ENCODE data around the gene UBA1. TPM values are rescaled to one million over a fixed set of nuclear protein-coding genes. Genes with fewer than 3 reads are reported as not detected.

UBA1 gene
- total RNA-seq, 1 donor from 2014 or later = 161 TPM

GRCh38 chrX:47172549-47172948 lies 21.1 kb upstream of the UBA1 start:
- ATAC-seq (no peak), DNase-seq (peak; percentile 12)
- TF ChIP-seq CTCF (IDR thresholded peaks at IDR 0.05) = no peak
- intact Hi-C loops (cut with DNase I) = no loop called here
- Histone ChIP-seq H3K27me3 (no peaks in the 10 kb centered on the region), H3K36me3 (peaks cover 26% of the 10 kb centered on the region), H3K9me3 (no peaks in the 10 kb centered on the region), H3K4me3 (no peak overlapping the region), H3K27ac (no peak overlapping the region), H3K4me1 (no peaks in the 10 kb centered on the region)

GRCh38 chrX:47172971-47173792 lies 20.4 kb upstream of the UBA1 start:
- Histone ChIP-seq H3K4me3 (no peak overlapping the region), H3K4me1 (no peaks in the 10 kb centered on the region), H3K27me3 (no peaks in the 10 kb centered on the region), H3K27ac (no peak overlapping the region), H3K9me3 (no peaks in the 10 kb centered on the region), H3K36me3 (peaks cover 26% of the 10 kb centered on the region)
- ATAC-seq (no peak), DNase-seq (peak; percentile 16)
- no peak for TF ChIP-seq CTCF (IDR thresholded peaks at IDR 0.05)
- intact Hi-C loops (cut with DNase I) = no loop called here

- ATAC-seq (no peak), DNase-seq (no peak)
- no peak for TF ChIP-seq CTCF (IDR thresholded peaks at IDR 0.05)
- H3K27ac ChIP-seq = no peak overlapping the region
- intact Hi-C loops (cut with DNase I) = no loop called here
- H3K4me3 ChIP-seq = no peak overlapping the region
- H3K9me3 ChIP-seq = no peaks in the 10 kb centered on the region
- no peaks in the 10 kb centered on the region for H3K4me1 ChIP-seq
- peaks cover 26% of the 10 kb centered on the region for H3K36me3 ChIP-seq
- no peaks in the 10 kb centered on the region for H3K27me3 ChIP-seq
Observed at GRCh38 chrX:47174376-47174775, 19.3 kb upstream of the UBA1 start.

- ATAC-seq = no peak
- DNase-seq = no peak
- H3K27ac ChIP-seq = no peak overlapping the region
- H3K4me3 ChIP-seq = no peak overlapping the region
- TF ChIP-seq CTCF (IDR thresholded peaks at IDR 0.05) = no peak
- H3K9me3 ChIP-seq = no peaks in the 10 kb centered on the region
- H3K4me1 ChIP-seq = no peaks in the 10 kb centered on the region
- intact Hi-C loops (cut with DNase I) = no loop called here
- peaks cover 22% of the 10 kb centered on the region for H3K36me3 ChIP-seq
- no peaks in the 10 kb centered on the region for H3K27me3 ChIP-seq
Observed at GRCh38 chrX:47174846-47175587, 18.6 kb upstream of the UBA1 start.

- intact Hi-C loops (cut with DNase I) = no loop called here
- ATAC-seq (no peak), DNase-seq (no peak)
- Histone ChIP-seq H3K27me3 (no peaks in the 10 kb centered on the region), H3K4me1 (no peaks in the 10 kb centered on the region), H3K27ac (no peak overlapping the region), H3K9me3 (no peaks in the 10 kb centered on the region), H3K4me3 (no peak overlapping the region), H3K36me3 (peaks cover 28% of the 10 kb centered on the region)
- no peak for TF ChIP-seq CTCF (IDR thresholded peaks at IDR 0.05)
Observed at GRCh38 chrX:47175588-47175980, 18.0 kb upstream of the UBA1 start.

Measured in upper lobe of right lung (tissue), 1 donor.